Measurements from ENCODE around the gene PCSK6.

PCSK6 gene

DNA sequence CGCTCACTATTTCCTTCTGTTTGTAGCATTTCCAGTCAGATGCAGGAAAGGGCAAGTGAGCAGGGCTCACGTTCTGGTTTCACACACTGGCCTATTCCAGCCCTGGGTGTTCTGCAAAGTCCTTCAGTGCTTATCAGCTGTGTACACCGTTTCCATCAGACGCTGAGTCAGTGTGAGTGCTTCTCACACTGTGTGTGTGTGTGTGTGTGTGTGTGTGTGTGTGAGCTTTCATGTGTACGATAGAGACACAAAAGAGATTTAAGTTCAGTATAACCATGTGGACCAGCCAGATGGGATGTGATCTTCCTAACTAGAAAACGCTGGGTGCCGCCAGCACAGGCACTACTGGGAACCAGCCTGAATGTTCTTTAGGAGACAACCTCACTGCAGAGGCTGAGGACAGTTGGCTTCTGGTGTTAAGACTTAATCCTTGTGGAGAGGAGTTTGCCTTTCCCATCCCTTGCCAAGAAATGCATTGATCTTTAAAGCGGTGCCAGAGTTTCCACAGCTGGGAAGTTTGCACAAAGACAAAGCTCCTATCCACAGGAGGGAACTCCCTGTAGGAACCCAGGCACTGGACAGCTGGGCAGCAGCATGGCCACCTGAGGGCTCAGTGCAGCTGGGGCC, 233.8 kb downstream of the PCSK6 start:
- H3K4me3 ChIP-seq (replicated peaks; ENCODE audit: low read depth, low read length) = no peak overlapping the region
- TF ChIP-seq, protein P1, sequence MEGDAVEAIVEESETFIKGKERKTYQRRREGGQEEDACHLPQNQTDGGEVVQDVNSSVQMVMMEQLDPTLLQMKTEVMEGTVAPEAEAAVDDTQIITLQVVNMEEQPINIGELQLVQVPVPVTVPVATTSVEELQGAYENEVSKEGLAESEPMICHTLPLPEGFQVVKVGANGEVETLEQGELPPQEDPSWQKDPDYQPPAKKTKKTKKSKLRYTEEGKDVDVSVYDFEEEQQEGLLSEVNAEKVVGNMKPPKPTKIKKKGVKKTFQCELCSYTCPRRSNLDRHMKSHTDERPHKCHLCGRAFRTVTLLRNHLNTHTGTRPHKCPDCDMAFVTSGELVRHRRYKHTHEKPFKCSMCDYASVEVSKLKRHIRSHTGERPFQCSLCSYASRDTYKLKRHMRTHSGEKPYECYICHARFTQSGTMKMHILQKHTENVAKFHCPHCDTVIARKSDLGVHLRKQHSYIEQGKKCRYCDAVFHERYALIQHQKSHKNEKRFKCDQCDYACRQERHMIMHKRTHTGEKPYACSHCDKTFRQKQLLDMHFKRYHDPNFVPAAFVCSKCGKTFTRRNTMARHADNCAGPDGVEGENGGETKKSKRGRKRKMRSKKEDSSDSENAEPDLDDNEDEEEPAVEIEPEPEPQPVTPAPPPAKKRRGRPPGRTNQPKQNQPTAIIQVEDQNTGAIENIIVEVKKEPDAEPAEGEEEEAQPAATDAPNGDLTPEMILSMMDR (IDR thresholded peaks at IDR 0.05; ENCODE audit: low read length, missing control alignments) = no peak
- DNase-seq (ENCODE audit: low read depth) = peak; percentile 90

DNA sequence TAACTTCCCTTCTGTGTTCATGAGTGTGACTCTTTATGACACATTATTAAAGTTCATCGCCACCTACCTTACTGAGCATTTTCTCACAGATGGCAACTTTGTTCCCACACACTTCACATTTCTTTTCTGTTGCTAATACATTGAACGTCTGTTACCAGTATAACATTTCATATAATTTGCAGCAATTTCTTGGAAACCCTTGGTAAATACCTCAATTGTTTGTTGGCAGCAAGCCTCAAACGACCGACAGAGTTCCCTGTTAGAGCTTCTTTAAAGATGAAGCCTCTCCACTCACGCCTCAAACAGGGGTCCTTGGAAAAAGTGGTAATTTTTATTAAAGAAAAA, 234.5 kb downstream of the PCSK6 start:
- DNase-seq (ENCODE audit: low read depth) = no peak
- H3K4me3 ChIP-seq (replicated peaks; ENCODE audit: low read depth, low read length) = no peak overlapping the region
- TF ChIP-seq, protein P1 (IDR thresholded peaks at IDR 0.05; ENCODE audit: low read length, missing control alignments) = no peak

DNA sequence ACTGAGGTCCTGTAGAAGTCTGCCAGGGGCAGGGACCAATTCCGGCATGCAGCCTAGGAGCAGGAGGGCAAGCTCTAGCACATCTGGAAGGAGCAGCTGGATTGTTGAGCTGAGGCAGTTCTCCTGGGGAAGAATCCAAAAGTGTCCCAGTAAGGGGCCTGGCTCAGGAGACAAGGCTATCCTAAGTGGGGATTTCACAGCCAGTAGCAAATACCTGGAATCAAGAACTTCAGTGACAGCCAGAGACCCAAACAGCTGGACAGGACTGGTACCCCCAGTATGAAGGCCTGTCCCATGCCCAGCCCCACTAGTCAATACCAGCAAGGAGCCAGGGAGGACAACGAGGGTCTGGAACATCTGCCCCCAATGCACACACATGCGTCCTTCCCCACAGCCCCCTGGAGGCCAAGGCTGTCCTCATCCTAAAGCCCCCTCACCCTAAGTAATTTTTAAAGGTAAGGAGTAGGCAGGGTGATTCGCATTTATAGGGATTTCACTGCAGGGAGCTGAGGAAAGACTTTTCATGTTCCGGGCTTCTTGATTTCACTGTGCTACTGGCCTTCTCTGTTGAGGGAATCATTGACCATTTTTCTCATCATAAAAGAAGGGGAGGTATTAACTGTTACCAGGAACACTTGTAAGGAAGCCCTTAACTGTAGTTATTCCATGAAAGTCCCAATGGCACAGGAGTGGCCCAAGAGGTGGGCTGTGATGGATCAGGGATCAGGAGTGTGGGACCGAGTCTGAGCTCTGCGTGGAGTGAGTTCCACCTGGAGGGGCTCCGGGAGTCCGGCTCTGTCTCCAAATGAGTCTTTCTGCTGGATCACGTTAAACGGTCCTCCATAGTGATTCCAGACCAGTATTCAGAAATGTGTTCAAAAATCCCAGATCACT, 235.1 kb downstream of the PCSK6 start:
- TF ChIP-seq, protein P1 (IDR thresholded peaks at IDR 0.05; ENCODE audit: low read length, missing control alignments) = no peak
- H3K4me3 ChIP-seq (replicated peaks; ENCODE audit: low read depth, low read length) = no peak overlapping the region

More for the DNA sequence above, 235.1 kb downstream of the PCSK6 start:
- DNase-seq (ENCODE audit: low read depth) = no peak

All from fibroblast of pulmonary artery (primary cell).